Body of pancreas (tissue), 4 donors: ENCODE results near the gene ZNF521.

Source experiments
- POLR2A ChIP-seq, 3 donors: fragments of 450-650 bp; IDR thresholded peaks; one replicate each; pipeline ENCODE4 v1.6.1; 2016; ENCODE audit warnings: antibody characterized with exemption in 3 of 3, mild to moderate bottlenecking in 2 of 3
- TF ChIP-seq, protein P1 (sequence below), 7 experiments: fragments of 450-650 bp in 4 of 7; fragments of 200-600 bp in 3 of 7; sonication (generic) in 3 of 7; IDR thresholded peaks; one replicate each; pipeline ENCODE4 v1.5.1; 2016 to 2019; ENCODE audit warnings: antibody characterized with exemption in 7 of 7

DNA sequence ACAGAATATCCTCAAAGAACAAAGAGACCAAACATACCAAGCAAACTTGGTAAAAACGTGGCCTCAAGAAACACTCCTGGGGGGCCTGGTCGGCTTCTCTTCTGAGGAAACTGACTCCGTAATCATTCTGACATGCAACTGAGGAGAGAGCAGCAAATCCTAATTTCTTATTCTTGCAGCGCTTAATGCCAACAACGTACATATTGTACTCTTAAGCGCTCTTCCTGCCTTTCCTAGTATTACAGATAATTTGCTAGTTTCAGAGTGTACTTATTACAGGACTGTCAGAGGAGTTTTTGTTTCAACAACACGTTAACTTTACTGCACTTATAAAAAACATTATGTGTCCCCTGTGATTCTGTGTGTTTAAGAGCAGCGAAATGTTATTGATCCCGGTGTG is 64.9 kb downstream of the ZNF521 start:
- TF ChIP-seq, protein P1, sequence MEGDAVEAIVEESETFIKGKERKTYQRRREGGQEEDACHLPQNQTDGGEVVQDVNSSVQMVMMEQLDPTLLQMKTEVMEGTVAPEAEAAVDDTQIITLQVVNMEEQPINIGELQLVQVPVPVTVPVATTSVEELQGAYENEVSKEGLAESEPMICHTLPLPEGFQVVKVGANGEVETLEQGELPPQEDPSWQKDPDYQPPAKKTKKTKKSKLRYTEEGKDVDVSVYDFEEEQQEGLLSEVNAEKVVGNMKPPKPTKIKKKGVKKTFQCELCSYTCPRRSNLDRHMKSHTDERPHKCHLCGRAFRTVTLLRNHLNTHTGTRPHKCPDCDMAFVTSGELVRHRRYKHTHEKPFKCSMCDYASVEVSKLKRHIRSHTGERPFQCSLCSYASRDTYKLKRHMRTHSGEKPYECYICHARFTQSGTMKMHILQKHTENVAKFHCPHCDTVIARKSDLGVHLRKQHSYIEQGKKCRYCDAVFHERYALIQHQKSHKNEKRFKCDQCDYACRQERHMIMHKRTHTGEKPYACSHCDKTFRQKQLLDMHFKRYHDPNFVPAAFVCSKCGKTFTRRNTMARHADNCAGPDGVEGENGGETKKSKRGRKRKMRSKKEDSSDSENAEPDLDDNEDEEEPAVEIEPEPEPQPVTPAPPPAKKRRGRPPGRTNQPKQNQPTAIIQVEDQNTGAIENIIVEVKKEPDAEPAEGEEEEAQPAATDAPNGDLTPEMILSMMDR (IDR thresholded peaks at IDR 0.05), result no peak
- no peak for TF ChIP-seq POLR2A (IDR thresholded peaks at IDR 0.05)
